Coronary artery (tissue), 2 donors: ENCODE measurements around the gene NKIRAS2.
"Not testable (repeated sequence)": the region's sequence is repeated elsewhere in the genome, so short reads cannot be mapped to it uniquely, and the experiment has no call there.

Experiments used
- DNase-seq: peaks from one replicate; pipeline ENCODE4 v3.0.0-alpha.2; 2017; ENCODE audit warnings: low spot score
- H3K27ac ChIP-seq, 2 donors: fragments of 200-600 bp; sonication (generic); one replicate each; pipeline ENCODE4 v1.5.1; 2016 to 2019
- H3K4me3 ChIP-seq: fragments of 200-600 bp; sonication (generic); 2 replicates; pipeline ENCODE4 v1.5.1; 2016; ENCODE audit warnings: mild to moderate bottlenecking, moderate library complexity
- CTCF ChIP-seq: fragments of 200-600 bp; sonication (generic); IDR thresholded peaks from one replicate; pipeline ENCODE4 v1.5.1; 2019; ENCODE audit warnings: antibody characterized with exemption

NKIRAS2 gene

GRCh38 chr17:41998497-41998896 lies 21.4 kb upstream of the NKIRAS2 start:
- Histone ChIP-seq H3K27ac (no peak overlapping the region), H3K4me3 (no peak overlapping the region)
- TF ChIP-seq CTCF, result no peak
- no peak for DNase-seq

- no peak overlapping the region for H3K27ac ChIP-seq
- H3K4me3 ChIP-seq, result no peak overlapping the region
- TF ChIP-seq CTCF, result no peak
- no peak for DNase-seq
These were observed 19.3 kb upstream of the NKIRAS2 start for GRCh38 chr17:42000413-42001133.

GRCh38 chr17:42001729-42002128 lies 18.2 kb upstream of the NKIRAS2 start:
- no peak overlapping the region for H3K4me3 ChIP-seq
- DNase-seq, result no peak
- no peak overlapping the region for H3K27ac ChIP-seq
- no peak for TF ChIP-seq CTCF

- Histone ChIP-seq H3K4me3 (no peak overlapping the region), H3K27ac (no peak overlapping the region)
- TF ChIP-seq CTCF, result no peak
- DNase-seq, result no peak
These were observed 17.6 kb upstream of the NKIRAS2 start for GRCh38 chr17:42002175-42002791.

GRCh38 chr17:42002792-42003301 lies 17.0 kb upstream of the NKIRAS2 start:
- no peak for TF ChIP-seq CTCF
- DNase-seq, result no peak
- Histone ChIP-seq H3K4me3 (no peak overlapping the region), H3K27ac (no peak overlapping the region)

GRCh38 chr17:42005166-42005565 lies 14.7 kb upstream of the NKIRAS2 start:
- Histone ChIP-seq H3K4me3 (no peak overlapping the region), H3K27ac (no peak overlapping the region)
- no peak for TF ChIP-seq CTCF
- DNase-seq, result no peak

GRCh38 chr17:42009170-42009569 lies 10.7 kb upstream of the NKIRAS2 start:
- no peak overlapping the region for H3K27ac ChIP-seq
- TF ChIP-seq CTCF, result no peak
- H3K4me3 ChIP-seq, result no peak overlapping the region
- DNase-seq, result no peak

GRCh38 chr17:42010266-42010680 lies 9.6 kb upstream of the NKIRAS2 start:
- H3K27ac ChIP-seq, result peak overlapping the region in 1 of 2 donors; percentile 51

More at GRCh38 chr17:42010266-42010680, 9.6 kb upstream of the NKIRAS2 start:
- DNase-seq, H3K4me3 ChIP-seq: not testable (repeated sequence)
